BJ (cell line): ENCODE data around the gene COL18A1. TPM values are rescaled to one million over a fixed set of nuclear protein-coding genes. Genes with fewer than 3 reads are reported as not detected.

ENCODE experiments used
- CTCF ChIA-PET: fragments of 350-600 bp; formaldehyde crosslinking; extraction: SDS; loops from one replicate; lab custom pipeline; 2021; ENCODE audit warnings: antibody characterized with exemption, inconsistent platforms; lab: Yijun Ruan, JAX
- POLR2A ChIA-PET: fragments of 300-600 bp; sonication (Branson Sonifier 250); formaldehyde crosslinking; extraction: SDS; loops from one replicate; lab custom pipeline; 2021; ENCODE audit warnings: antibody characterized with exemption; lab: Charles Lee
- DNase-seq: peaks from one replicate; pipeline ENCODE4 v3.0.0-alpha.2; 2011; ENCODE audit warnings: low read depth
- H3K27me3 ChIP-seq: 2 replicates; pipeline ENCODE4 v1.6.0; 2011; ENCODE audit warnings: low read length; ENCODE audit not compliant: control insufficient read depth, insufficient read depth
- H3K36me3 ChIP-seq: 2 replicates; pipeline ENCODE4 v1.5.1; 2011; ENCODE audit warnings: low read length; ENCODE audit not compliant: control insufficient read depth, insufficient read depth
- H3K4me3 ChIP-seq: 2 replicates; pipeline ENCODE4 v1.5.1; 2011; ENCODE audit warnings: low read depth, mild to moderate bottlenecking, control low read depth, low read length
- CTCF ChIP-seq: IDR thresholded peaks from 2 replicates; pipeline ENCODE4 v1.5.1; 2011; ENCODE audit warnings: low read depth, mild to moderate bottlenecking, control low read depth, inconsistent platforms, low read length, moderate library complexity; ENCODE audit not compliant: insufficient read depth
- polyA plus RNA-seq: library from polyadenylated mRNA; depleted of rRNA; stranded (reverse); fragments of >200 nt; gene quantifications from 2 replicates; pipeline ENCODE4 v1.2.3, GENCODE V29; 2011

Gene COL18A1
- polyA plus RNA-seq, 1 experiment: 99.7 TPM

DNA sequence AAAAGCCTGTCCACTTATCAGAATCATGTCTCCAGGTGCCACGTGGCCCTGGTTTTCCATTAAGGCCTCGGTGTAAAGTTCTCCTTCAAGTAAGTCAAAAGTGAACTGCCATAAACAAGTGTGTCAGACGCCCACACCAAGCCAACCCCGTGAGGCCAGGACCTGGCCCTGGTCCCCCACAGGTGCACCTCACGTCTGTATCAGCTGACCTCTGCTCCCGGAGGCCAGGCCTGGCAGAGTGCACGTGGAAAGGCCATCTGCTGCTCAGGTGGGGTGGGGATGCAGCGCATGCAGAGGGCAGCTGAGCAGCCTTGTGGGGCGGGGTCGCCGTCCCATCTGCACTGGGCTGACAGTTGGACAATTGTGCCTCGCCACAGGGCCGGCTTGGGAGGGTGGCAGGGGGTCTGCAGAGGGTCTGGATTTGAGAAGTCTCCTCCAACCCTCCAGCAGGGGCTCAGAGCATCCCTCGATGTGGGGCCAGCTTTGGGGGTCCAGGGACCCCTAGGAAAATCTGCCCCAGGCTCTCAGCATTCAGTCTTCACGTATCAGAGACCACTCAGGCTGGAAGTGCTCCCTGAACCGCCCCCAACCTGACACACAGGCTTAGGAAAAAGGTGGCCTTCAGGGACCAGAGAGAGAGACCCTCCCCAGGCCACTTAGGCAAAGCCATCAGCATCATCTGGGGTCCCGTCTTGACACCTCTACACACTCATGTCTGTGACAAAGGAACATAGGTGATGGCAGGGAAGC is 134.3 kb downstream of the COL18A1 start:
- DNase-seq: no peak
- ChIA-PET POLR2A (no interaction called here), CTCF (interaction anchor here (1.1 kb wide), 1 partner anchor 246 kb away, joined by 5 read pairs; no protein-coding TSS in a partner anchor)
- H3K27me3 ChIP-seq: no peaks in the 10 kb centered on the region
- no peak for TF ChIP-seq CTCF
- no peak overlapping the region for H3K4me3 ChIP-seq
- H3K36me3 ChIP-seq: no peaks in the 10 kb centered on the region; the same call in none of the 2 replicates

DNA sequence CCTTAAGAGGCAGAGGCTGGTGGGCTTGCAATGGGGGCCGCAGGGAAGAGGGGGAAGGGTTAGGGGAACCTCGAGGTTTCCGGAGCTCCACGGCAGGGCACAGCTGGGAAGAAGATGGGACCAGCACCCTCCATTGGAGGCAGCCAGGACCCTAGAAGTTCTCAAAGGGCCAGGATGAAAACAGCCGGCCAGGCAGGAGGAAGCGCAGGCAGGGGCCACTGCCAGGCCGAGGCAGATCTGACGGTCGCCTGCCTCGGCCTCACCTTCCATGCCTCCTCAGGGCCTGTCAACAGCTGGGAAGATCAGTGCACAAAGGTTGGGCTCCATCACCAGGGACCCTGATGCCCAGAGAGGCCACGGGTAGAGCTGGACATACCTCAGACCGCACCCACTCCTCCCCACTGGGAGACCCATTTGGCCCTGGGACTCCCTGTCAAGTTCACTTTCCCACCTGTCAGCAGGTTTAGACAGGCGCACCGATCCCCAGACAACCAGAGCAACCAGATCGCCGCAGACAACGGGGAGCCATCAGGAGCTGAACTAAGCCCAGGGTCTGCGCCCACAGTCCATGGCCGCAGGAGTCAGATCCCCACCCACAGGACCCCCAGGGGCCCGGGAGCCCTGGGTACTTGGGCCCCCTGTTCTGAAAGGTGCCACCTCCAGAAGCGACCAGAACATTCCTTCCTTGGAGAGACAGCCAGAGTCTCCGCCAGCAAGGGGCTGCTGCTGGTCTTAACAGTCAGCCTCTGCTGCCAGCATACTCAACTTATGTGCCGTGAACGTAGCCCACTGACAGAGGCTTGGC is 135.0 kb downstream of the COL18A1 start:
- no peak for DNase-seq
- Histone ChIP-seq H3K36me3 (no peaks in the 10 kb centered on the region; the same call in none of the 2 replicates), H3K4me3 (no peak overlapping the region), H3K27me3 (no peaks in the 10 kb centered on the region)
- TF ChIP-seq CTCF: no peak
- POLR2A ChIA-PET: no interaction called here
- CTCF ChIA-PET: interaction anchor here (1.1 kb wide), 1 partner anchor 247 kb away, joined by 5 read pairs; no protein-coding TSS in a partner anchor

DNA sequence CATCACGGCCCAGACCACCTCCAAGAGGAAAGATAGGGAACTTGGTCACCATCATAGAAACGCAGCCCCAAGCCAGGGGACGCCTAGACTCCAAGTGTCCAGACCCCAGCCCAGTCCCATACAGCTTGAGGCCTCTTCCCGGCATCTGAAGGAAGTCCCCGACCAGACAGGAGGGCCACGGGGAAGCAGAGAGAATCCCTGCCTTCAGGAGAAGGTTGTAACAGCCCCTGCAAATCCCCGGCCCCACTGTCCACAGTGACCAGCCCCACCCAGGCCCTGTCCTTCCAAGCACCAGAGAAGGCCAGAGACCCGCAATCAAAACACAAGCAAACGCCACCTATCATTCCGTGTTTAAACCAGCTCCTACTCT is 135.6 kb downstream of the COL18A1 start:
- H3K27me3 ChIP-seq: peaks cover under 1% of the 10 kb centered on the region; the same call in 1 of the 2 replicates
- no peak for DNase-seq
- no peak for TF ChIP-seq CTCF
- ChIA-PET CTCF (interaction anchor here (1.1 kb wide), 1 partner anchor 248 kb away, joined by 5 read pairs; no protein-coding TSS in a partner anchor), POLR2A (no interaction called here)
- no peaks in the 10 kb centered on the region; the same call in 1 of the 2 replicates for H3K36me3 ChIP-seq
- no peak overlapping the region for H3K4me3 ChIP-seq

DNA sequence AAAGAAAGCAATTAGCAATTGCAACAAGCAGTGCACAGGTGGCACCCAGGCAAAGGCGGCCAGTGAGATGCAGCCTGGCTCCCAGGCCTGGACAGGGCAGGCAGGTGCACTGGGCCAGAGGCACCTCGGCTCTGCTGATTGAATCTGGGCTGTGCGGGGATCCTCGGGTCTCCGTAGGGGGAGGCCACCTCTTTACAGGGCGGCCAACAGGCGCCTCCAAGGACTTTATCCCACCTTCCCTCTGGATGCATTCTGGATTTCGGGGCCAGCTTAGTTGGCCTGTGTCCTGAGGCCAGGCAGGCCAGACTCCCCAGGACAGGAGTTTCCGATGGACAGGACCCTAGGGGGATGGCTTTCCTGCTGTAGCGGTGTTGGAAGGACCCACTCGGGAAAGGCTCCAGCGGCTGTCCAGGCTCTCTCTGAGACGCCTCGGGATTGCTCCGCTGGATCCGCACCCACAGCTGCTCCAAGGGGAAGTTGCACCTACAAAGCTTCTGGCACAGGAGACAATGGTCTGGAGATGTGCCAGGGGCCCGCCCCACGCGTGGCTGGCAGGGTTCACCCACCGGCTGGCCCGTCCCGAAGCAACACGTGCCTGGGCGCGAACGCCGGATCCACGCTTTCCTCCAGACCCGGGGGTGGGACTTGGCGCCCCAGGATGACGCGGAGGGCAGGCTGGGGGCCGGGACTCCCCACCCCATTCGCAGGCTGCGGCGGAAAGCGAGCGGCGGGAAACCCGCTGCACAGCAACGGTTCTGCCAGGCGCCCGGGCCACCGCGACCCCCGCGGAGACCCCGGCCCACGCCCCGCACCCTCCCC is 136.5 kb downstream of the COL18A1 start:
- CTCF ChIA-PET: interaction anchor here (1.0 kb wide), 1 partner anchor 10 kb away, joined by 3 read pairs; no protein-coding TSS in a partner anchor
- TF ChIP-seq CTCF: no peak
- no peak for DNase-seq
- H3K4me3 ChIP-seq: peak overlapping the region; percentile 62
- POLR2A ChIA-PET: no interaction called here
- H3K36me3 ChIP-seq: no peaks in the 10 kb centered on the region; the same call in 1 of the 2 replicates
- H3K27me3 ChIP-seq: peaks cover 3% of the 10 kb centered on the region; the same call in 1 of the 2 replicates
